HG03457 (cell line): ENCODE measurements around the gene UBE3B.

Experiments used
- ATAC-seq: cut with Tn5 transposase; IDR thresholded peaks from one replicate; pipeline ENCODE4 v1.9.1; 2021; ENCODE audit warnings: moderate number of reproducible peaks; ENCODE audit not compliant: unreplicated experiment

UBE3B gene

GRCh38 chr12:109525279-109525585, 47.8 kb downstream of the UBE3B start:
- ATAC-seq, result no peak

DNA sequence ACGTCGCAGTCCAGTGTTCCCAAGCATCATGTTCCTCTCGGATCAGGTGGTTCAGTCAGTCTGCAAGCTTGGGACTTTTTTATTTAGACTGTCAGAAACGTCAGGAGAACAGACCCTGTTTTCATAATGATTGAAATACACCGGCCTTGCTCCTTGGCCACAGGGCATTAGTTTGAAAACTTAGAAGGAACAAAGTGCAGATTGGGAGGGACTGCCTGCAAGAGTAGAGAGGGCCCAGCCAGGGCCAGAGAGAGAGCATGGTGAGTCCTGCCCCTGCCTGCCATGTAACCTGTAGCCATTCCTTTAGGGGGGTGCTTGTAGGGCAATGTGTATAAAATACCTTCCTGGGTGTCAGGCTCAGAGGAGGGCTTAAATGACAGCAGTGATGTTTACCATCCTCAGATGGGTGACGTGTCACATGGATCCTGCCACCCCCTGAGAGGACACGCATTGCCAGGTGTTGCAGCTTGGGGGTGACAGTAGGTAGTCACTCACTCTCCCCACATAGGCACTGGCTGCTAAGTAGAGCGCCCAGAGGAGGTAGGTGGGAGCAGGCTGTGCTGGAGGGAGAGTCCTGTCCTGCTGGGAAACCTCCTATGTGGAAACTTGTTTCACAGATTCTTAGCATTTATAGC, 50.2 kb downstream of the UBE3B start:
- ATAC-seq, result no peak

GRCh38 chr12:109529691-109530640, 52.5 kb downstream of the UBE3B start:
- ATAC-seq, result no peak

DNA sequence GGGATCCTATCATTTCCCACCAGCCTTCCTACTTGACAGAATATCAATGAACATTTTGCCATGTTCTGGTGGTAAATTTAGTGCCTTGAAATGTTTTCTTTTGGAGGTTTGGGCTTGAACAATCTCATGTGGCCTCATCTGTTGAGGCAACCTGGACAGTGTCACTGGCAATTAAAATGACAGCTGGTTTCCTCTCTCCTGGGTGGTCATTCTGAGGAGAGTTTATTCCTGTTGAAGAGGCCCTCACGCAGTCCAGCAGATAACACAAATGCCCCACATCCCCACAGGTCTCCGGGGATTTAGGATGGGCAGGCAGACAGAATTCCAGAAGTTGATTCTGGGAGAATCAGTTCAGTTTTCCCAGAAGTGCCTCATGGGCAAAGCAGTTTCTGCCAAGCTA, 54.0 kb downstream of the UBE3B start:
- ATAC-seq, result no peak

DNA sequence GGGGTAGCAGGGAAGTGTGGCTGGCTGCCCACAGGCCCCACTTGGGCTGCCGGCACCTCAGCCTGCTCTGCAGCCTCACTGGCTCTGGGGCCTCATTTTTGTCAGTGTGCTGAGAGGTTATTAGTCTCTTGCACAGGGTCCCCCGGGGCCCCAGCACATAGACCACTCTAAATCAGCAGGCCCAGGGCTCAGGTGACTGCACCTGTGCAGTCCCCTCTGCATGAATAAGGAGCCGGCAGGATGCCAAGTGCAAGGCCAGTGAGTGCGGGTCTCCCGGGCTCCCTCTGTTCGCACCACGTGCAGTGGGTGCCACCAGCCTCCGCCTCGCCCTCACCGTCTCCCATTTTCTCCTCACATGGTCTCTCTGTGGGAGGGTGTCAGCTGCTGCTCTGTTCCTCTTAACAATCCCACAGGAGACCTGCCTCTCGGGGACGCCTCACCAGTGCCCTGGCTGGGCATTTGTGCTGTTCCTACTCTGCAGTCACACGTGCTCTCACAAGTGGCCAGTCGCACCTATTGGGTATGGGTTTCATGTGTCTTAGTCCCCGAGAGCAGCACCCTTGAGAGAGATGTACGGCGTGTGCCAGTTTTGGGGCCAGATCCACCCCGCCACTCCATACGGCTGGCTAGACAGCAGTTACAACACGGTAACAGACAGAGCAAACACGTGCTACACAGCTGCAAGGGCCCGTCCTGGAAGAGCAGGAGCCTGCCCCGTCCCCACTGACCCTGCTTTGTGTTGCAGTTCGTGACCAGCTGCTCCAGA, 55.5 kb downstream of the UBE3B start:
- no peak for ATAC-seq

DNA sequence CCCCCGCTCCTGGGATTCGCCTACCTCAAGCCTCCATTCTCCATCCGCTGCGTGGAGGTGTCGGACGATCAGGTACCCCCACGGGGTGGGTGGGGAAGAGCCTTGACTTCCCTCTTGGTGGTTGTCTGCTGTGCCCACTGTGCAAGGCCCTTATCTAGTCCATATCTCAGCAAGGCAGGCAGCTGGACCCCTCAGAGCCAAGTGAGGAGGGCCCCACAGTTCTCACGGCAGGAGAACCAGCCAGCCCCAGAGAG, 56.0 kb downstream of the UBE3B start:
- no peak for ATAC-seq

DNA sequence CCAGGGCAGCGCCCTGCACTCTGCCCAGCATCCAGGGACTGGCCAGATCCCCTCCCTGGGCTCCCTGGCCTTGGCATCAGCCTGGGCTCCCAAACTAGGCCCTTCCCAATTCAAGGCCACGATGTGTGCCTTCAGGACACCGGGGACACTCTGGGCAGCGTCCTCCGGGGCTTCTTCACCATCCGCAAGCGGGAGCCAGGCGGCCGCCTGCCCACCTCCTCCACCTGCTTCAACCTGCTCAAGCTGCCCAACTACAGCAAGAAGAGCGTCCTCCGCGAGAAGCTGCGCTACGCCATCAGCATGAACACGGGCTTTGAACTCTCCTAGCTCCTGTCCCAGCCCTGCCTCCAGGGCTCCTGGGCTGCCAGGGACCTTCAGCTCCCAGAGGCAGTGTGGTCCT, 57.0 kb downstream of the UBE3B start:
- no peak for ATAC-seq

GRCh38 chr12:109535231-109535862, 57.9 kb downstream of the UBE3B start:
- no peak for ATAC-seq

DNA sequence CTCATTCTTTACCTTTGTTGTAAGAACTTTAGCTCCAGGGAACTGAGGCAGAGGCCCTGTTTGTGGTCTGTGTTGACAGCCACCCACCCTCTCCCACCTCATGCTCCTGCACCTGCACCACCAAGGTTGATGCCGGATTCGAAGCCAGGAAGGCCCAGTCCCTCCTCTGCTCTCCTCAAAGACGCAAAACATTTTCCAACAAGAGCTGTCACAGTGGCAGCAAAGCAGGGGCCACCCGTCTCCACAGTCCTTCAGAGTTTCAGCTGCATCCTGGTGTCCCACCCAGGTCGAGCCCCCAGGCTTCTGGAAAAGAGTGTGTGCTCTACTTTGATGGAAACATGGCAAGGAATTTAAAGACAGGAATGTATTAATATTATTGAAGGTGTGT, 58.4 kb downstream of the UBE3B start:
- ATAC-seq, result no peak

DNA sequence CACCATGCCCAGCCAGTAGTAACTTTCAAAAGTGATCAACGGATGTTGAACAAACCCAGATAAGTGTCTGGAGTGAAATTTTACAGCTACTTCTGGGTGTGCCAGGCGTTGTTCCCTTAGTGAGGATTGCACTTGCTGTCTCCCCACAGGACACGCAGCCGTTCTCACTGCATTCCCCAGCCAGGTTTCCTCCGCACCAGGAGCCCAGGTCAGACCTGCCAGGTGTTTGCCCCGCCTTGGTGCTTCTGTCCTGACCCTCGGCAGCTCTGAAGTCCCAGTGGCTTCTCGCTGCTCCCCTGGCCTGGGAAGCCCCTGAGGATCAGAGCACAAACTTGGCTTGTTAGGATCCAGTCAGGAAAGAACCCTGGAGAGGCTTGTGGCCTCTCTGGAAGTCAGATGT, 59.7 kb downstream of the UBE3B start:
- no peak for ATAC-seq

GRCh38 chr12:109538191-109538863, 60.9 kb downstream of the UBE3B start:
- no peak for ATAC-seq

- ATAC-seq, result no peak
Observed at GRCh38 chr12:109539508-109539907, 62.1 kb downstream of the UBE3B start.

- ATAC-seq, result no peak
Observed at GRCh38 chr12:109540526-109541412, 63.3 kb downstream of the UBE3B start.

DNA sequence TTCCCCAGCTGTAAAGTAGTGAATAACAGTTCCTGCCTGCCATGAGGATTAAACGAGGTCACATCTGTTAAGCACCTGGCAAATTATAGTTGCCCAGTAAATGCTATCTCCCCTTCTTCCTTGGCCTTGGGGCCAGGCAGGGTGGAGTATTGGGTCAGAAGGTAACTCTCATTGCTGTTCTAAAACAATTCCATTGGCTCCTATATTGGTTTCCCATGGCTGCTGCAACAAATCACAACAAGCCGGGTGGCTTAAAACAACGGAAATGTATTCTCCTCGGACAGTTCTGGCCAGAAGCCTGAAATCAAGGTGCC, 63.9 kb downstream of the UBE3B start:
- no peak for ATAC-seq

- ATAC-seq, result no peak
Observed at GRCh38 chr12:109542014-109542413, 64.6 kb downstream of the UBE3B start.

GRCh38 chr12:109542876-109543275, 65.4 kb downstream of the UBE3B start:
- no peak for ATAC-seq

DNA sequence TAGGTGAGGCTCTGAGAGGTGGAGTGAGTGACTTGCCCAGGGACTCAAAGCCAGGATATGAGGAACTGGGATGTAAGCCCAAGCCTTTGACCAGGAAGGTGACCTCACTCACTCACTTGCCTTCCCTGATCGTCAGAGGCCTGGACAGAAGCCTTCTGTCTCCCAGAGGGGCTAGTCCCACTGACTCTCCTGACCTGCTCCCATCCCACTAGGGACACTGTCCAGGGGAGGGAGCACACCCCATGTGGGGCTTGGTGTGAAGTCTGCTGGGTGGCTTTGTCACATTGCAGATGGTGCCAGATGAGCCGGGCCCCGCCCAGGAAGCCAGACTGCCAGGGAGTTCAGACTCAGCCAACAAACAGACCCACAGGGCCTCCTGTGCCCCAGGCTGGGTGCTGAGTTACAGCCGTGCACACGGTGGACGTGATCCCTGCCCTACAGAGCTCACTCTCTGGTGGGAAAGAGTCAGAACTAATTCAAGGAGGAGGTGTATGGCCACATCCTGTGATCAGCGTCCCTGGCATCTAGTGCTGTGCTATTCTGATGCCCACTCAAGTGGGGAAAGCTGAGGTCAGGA, 67.6 kb downstream of the UBE3B start:
- ATAC-seq, result no peak

GRCh38 chr12:109545826-109546225, 68.4 kb downstream of the UBE3B start:
- no peak for ATAC-seq

- no peak for ATAC-seq
Observed at GRCh38 chr12:109547286-109547685, 69.9 kb downstream of the UBE3B start.

GRCh38 chr12:109548258-109548657, 70.8 kb downstream of the UBE3B start:
- ATAC-seq, result no peak
